Tibial artery (tissue), 4 donors: ENCODE measurements around the gene CDC14B.
"Not testable (repeated sequence)": the region's sequence is repeated elsewhere in the genome, so short reads cannot be mapped to it uniquely, and the experiment has no call there.

ENCODE experiments used
- DNase-seq, 2 donors: peaks; one replicate each; pipeline ENCODE4 v3.0.0-alpha.2; 2019
- H3K27ac ChIP-seq, 2 donors: fragments of 200-600 bp; sonication (generic) in 1 of 2; 1 replicate in 1 of 2; 2 replicates in 1 of 2; pipeline ENCODE4 v1.5.1; 2018 to 2019; ENCODE audit warnings: mild to moderate bottlenecking in 1 of 2
- H3K27me3 ChIP-seq, 2 donors: fragments of 200-600 bp; sonication (generic) in 1 of 2; one replicate each; pipeline versions ENCODE4 v1.5.1 to v1.6.0; 2016 to 2019
- H3K36me3 ChIP-seq, 3 donors: fragments of 200-600 bp; sonication (generic) in 2 of 3; one replicate each; pipeline ENCODE4 v1.5.1; 2016 to 2019; ENCODE audit warnings: mild to moderate bottlenecking in 2 of 3
- H3K4me1 ChIP-seq, 4 donors: fragments of 200-600 bp; sonication (generic) in 2 of 4; 1 replicate in 3 of 4; 2 replicates in 1 of 4; pipeline ENCODE4 v1.5.1; 2016 to 2019
- H3K4me3 ChIP-seq, 2 donors: fragments of 200-600 bp; sonication (generic) in 1 of 2; 1 replicate in 1 of 2; 2 replicates in 1 of 2; pipeline ENCODE4 v1.5.1; 2018 to 2019; ENCODE audit warnings: mild to moderate bottlenecking in 2 of 2
- H3K9me3 ChIP-seq, 3 donors: fragments of 200-600 bp; sonication (generic) in 1 of 3; one replicate each; pipeline ENCODE4 v1.5.1; 2016 to 2019
- CTCF ChIP-seq, 2 experiments: fragments of 200-600 bp in 1 of 2; fragments of 450-650 bp in 1 of 2; IDR thresholded peaks; one replicate each; pipeline ENCODE4 v1.5.1; 2017 to 2019; ENCODE audit warnings: antibody characterized with exemption in 2 of 2, mild to moderate bottlenecking in 1 of 2, moderate library complexity in 1 of 2
- intact Hi-C: fragments of 100-400 bp; cut with DNase I; formaldehyde crosslinking; loops from one replicate; pipeline ENCODE4 v1.15.0; 2023; ENCODE audit warnings: low total_unique reads

Gene CDC14B

GRCh38 chr9:96619491-96620180 lies at the start of gene CDC14B:
Gene CDC14B, minus strand, starts transcription at chr9:96619843. Its CDS starts 465 bp downstream, at chr9:96619378.
- intact Hi-C loops: loop anchor here (5.0 to 10.0 kb wide), 2 partner anchors 47 to 165 kb away; partner anchors contain the start of gene HABP4
- H3K4me1 ChIP-seq: peaks cover 0 to 7% (median 2%) of the 10 kb centered on the region in 4 donors
- peak within 1 kb of the TSS; percentile 86 to 88 for H3K27ac ChIP-seq
- no peaks in the 10 kb centered on the region for H3K27me3 ChIP-seq
- no peaks in the 10 kb centered on the region for H3K36me3 ChIP-seq
- peak; percentile 81 to 93 for DNase-seq
- H3K4me3 ChIP-seq: peak within 1 kb of the TSS; percentile 71 to 87
- TF ChIP-seq CTCF (IDR thresholded peaks at IDR 0.05): peak in 1 of 2 experiments; percentile 40
- no peaks in the 10 kb centered on the region for H3K9me3 ChIP-seq

DNA sequence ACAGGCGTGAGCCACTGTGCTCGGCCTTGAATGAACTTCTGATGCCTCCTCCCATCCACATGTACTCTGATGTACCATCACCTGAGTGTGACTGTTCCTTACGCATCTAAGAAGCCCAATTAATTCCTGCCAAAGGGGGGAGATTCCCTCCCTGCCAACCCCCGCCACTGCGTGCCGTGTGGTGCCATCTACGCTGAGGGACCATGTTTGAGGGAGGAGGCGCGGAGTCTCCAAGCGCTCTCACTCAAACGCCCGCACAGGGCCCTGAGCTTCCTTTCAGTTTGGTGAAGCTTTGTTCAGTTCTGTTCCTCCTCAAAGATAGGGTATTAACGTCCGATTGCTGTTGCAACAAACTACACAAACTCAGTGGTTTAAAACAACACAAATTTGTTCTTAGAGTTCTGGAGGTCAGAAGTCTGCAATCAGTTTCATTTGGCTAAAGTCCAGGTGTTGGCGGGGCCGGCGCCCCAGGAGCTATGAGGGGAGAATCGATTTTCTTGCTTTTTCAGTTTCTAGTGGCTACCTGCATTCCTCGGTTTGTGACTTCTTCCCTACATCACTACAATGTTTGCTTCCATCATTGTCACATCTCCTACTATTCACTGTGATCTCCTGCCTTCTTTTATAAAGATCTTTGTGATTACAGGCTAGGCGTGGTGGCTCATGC lies 49.4 kb upstream of the CDC14B start:
- Histone ChIP-seq H3K27me3 (peaks cover 0 to 5% of the 10 kb centered on the region in 2 donors), H3K9me3 (no peaks in the 10 kb centered on the region), H3K4me3 (no peak overlapping the region), H3K27ac (no peak overlapping the region), H3K36me3 (no peaks in the 10 kb centered on the region), H3K4me1 (no peaks in the 10 kb centered on the region)
- no peak for TF ChIP-seq CTCF (IDR thresholded peaks at IDR 0.05)
- intact Hi-C loops: loop anchor here (5.0 to 10.0 kb wide), 2 partner anchors 342 to 444 kb away; no protein-coding TSS in a partner anchor
- no peak for DNase-seq

DNA sequence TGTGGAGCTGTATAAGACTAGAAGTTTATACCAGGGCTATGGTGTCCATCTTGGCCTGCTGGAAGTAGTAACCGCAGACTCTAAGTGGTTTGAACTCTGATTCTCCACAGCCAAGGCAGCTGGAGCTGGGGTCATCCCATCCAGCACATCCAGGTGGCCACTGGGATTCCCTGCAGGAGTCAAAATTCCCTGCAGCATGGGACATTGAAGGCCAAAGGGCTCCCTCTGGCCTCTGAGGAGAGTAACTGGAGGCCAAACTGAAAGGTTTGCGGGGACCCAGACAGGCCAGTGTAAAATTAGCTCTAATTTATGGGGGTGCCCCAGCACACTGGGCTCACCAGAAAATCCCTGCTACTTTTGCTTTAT lies 47.7 kb upstream of the CDC14B start:
- DNase-seq: no peak
- H3K4me3 ChIP-seq: no peak overlapping the region
- H3K9me3 ChIP-seq: no peaks in the 10 kb centered on the region
- H3K36me3 ChIP-seq: no peaks in the 10 kb centered on the region
- H3K27me3 ChIP-seq: peaks cover 0 to 5% of the 10 kb centered on the region in 2 donors
- H3K27ac ChIP-seq: no peak overlapping the region
- intact Hi-C loops: loop anchor here (5.0 to 10.0 kb wide), 2 partner anchors 340 to 443 kb away; no protein-coding TSS in a partner anchor
- H3K4me1 ChIP-seq: no peaks in the 10 kb centered on the region
- TF ChIP-seq CTCF (IDR thresholded peaks at IDR 0.05): no peak

GRCh38 chr9:96666653-96667362 lies 47.2 kb upstream of the CDC14B start:
- not testable (repeated sequence) for H3K9me3 ChIP-seq, DNase-seq, H3K4me3 ChIP-seq, H3K27me3 ChIP-seq, H3K4me1 ChIP-seq, H3K27ac ChIP-seq, H3K36me3 ChIP-seq
- intact Hi-C loops: loop anchor here (5.0 to 10.0 kb wide), 2 partner anchors 340 to 442 kb away; no protein-coding TSS in a partner anchor
- peak; percentile 81 to 83 for TF ChIP-seq CTCF (IDR thresholded peaks at IDR 0.05)

GRCh38 chr9:96665789-96666188 lies 46.1 kb upstream of the CDC14B start:
- no peak for TF ChIP-seq CTCF (IDR thresholded peaks at IDR 0.05)
- Histone ChIP-seq H3K4me1 (no peaks in the 10 kb centered on the region), H3K27me3 (peaks cover 0 to 5% of the 10 kb centered on the region in 2 donors), H3K27ac (no peak overlapping the region), H3K9me3 (no peaks in the 10 kb centered on the region), H3K4me3 (no peak overlapping the region), H3K36me3 (no peaks in the 10 kb centered on the region)
- no peak for DNase-seq
- intact Hi-C loops: loop anchor here (5.0 to 10.0 kb wide), 2 partner anchors 338 to 441 kb away; no protein-coding TSS in a partner anchor
